Limb (tissue), 2 donors: ENCODE results near the gene BCL2.

Experiments
- DNase-seq, 2 donors: peaks; one replicate each; pipeline ENCODE4 v3.0.0-alpha.2; 2016; ENCODE audit errors: extremely low spot score in 2 of 2

Gene BCL2

DNA sequence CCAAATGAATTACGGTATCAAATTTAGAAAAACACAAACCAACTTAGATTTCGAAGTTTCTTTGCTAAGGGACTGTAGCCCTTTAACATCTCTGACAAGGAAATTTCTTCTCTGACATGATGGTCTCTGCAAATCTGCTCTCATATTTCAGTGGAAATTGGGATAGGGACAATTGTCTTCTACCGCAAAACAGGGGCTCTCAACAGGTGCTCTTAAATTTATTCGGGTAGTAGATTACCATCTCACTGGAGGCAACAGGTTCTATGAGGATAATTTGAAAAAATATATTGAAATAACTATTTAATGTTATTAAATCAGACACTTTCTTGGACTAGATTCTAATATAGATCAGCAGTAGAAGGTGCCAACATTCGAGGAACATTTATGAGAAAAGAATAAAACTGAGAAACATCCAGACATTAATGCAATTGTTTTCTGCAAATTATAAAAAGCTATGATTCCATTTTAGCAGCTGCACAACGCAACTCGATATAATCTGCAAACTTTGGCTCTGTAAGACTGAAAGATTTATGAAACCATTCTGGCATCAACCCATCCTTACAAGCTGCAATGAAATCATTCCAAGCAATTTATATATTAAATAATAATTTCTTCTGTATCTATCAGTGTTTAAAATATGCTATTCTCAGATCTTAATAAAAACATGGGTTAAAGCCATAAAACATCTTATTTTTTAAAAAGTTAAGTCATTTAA is 10.0 kb upstream of the BCL2 start:
- no peak for DNase-seq

DNA sequence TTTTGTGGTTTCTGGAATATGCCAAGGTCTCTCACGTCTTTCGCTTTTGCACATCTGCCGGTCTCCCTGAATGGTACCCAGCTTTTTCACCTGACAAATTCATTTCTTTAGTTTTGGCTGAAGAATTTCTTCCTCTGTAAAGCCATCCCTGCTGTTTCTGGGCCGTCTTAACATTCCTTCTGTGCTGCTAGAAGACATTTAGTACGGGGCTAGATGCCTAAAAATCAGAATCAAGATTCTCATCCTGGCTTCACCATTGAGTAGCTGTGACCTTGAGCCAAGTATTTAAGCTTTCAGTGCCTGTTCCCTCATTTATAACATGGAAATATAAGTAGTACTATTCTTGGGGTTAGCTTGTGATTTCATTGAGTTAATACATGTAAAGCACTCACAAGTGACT is 6.4 kb upstream of the BCL2 start:
- DNase-seq = no peak

DNA sequence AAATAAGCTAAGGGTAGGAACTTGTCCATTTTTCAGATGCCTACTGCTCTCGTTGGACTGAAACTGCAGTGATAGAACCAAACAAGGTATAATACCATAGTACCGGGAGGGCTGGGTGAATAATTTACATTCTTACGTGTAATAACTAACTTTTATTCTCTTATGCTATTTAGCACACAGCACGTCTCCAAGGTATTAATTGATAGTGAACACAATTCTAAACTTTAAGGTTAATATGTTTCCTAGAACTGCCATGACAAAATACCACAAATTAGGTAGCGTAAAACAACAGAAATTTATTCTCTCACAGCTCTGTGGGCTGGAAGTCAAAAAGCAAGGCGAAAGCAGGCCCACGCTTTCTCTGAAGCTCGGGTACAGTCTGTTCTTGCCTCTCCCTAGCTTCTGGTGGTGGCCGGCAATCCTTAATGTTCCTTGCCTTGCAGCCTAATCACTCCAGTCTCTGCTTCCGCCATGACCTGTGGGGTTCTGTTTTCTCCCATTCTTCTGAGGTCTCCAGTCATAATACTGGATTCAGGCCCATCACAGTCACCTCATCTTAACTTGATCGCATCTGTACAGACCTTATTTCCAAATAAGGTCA is 5.6 kb upstream of the BCL2 start:
- DNase-seq = no peak

DNA sequence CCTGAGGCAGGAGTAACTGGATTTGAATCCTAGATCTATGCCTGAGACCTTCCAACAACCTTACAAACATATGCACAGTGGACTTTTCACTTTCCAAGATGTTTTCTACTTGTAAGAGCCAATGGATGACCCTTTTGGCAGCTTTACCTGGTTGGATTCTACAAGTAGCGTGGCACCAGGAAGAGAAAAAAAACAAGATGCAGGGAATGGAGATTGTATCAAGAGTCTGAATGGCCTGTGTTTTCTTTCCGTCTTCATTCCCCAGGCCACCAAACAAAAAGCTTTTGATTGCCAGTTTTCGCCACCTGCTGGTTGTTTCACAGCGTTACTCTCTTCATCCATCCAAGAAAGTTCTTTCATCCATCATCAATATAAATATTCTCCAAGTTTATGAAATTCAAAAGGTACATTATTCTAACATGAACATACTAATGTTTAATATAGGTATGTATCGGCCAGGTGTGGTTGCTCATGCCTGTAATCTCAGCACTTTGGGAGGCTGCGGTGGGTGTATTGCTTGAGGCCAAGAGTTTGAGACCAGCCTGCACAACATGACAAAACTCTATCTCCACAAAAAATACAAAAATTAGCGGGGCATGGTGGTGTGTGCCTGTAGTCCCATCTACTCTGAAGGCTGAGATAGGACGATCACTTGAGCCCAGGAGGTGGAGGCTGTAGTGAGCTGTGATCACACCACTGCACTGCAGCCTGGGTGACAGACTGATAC is 3.5 kb upstream of the BCL2 start:
- DNase-seq = peak; percentile 72 to 86

DNA sequence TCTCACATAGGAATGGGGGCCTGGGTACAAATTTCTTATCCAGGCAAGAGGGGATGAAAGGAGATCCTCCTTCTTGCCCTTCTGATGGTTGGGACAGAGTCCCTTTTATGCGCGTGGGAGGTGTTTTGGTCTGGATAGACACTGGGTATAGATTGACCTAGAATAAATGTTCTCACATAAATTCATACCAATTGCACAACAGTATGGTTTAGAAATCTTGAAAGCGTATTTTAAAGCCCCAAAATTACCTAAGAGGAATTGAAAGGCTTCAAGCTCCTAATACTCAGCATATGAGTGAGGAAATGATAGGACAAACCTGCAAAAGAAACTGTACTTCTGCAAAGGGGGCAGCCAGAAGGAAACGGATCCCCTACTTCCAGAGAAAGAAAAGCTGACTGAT is 2.6 kb upstream of the BCL2 start:
- DNase-seq = no peak

DNA sequence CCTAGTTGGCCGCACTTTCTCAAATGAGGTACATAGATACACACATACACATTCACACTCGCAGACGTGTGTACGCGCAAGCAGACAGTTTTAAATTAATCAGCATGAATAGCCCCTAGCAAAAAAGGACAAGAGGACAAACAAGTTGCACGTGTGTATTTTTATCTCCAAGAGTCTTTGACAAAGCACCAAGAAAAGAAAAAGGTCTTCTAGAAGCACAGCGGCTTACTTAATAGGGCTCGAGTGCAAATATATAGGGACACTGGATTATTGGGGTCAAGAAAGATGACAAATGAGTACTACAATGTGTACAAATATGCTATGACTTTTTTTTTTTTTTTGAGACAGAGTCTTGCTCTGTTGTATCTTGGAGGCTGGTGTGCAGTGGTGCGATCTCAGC is 1.7 kb upstream of the BCL2 start:
- DNase-seq = no peak

DNA sequence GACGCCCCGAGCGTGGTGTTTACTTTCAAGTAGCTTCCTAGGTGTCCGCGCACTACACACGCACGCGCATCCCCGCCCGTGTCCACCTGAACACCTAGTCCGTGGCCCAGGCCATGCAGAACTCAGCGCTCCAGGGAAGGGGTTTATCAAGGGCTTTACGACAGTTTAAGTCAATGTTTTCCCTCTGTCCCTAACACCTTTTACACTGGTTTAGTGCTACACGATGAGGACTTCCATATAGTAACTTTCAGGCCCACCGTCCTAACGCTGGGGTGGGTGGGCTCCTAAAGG is 1.4 kb upstream of the BCL2 start:
- no peak for DNase-seq

DNA sequence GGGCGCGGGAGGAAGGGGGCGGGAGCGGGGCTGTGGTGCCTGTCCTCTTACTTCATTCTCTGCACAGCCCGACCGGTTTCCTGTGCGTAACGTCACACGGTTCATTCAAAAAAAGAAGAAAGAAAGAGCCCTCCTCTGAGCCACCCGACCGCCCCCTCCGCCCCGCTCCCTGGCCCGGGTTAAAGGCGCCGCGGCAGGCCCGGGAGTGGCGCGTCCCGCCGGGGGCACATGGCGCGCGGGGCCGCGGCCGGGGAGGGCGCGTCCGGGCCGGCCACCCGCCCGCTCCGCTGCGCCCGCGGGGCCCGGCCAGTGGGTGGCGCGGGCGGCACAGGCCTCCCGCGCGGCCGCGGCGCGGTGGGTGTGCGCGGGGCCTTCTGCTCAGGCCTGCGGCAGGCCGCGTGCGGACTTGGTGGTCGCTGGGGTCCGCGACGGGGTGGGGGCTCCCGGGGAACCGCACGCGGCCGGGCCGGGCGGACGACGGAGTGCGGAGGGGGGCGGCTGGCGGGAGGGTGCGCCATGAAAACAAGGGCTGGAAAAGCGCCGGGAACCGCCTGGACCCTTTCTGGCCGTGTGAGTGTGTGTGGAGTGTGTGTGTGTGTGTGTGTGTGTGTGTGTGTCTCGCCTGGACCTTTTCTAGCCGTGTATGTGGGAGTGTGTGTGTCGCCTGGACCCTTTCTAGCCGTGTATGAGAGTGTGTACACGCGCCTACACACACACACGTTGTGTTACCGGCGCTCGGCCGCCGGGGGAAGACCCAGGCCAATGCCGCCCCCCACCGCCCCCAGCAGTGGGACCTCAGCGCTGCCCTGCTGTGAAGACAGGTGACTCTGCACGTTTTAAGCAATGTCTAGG is 780 bp upstream of the BCL2 start:
- DNase-seq = peak; percentile 82 to 89

DNA sequence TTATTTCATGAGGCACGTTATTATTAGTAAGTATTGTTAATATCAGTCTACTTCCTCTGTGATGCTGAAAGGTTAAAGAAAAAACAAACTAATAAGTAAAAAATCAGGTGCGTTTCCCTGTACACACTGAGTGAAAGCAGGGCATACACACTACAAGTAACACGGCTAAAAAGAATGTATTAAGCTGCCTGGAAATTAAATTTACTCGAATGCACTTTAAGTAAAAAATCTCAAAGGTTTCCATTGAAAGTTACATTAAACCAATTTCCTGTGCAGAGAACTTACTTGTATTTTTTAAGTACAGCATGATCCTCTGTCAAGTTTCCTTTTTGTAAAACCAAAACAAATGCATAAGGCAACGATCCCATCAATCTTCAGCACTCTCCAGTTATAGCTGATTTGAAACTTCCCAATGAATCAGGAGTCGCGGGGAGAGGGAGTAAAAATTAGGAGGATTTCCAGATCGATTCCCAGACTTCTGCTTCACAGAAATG is 633 bp downstream of the BCL2 start:
- no peak for DNase-seq

DNA sequence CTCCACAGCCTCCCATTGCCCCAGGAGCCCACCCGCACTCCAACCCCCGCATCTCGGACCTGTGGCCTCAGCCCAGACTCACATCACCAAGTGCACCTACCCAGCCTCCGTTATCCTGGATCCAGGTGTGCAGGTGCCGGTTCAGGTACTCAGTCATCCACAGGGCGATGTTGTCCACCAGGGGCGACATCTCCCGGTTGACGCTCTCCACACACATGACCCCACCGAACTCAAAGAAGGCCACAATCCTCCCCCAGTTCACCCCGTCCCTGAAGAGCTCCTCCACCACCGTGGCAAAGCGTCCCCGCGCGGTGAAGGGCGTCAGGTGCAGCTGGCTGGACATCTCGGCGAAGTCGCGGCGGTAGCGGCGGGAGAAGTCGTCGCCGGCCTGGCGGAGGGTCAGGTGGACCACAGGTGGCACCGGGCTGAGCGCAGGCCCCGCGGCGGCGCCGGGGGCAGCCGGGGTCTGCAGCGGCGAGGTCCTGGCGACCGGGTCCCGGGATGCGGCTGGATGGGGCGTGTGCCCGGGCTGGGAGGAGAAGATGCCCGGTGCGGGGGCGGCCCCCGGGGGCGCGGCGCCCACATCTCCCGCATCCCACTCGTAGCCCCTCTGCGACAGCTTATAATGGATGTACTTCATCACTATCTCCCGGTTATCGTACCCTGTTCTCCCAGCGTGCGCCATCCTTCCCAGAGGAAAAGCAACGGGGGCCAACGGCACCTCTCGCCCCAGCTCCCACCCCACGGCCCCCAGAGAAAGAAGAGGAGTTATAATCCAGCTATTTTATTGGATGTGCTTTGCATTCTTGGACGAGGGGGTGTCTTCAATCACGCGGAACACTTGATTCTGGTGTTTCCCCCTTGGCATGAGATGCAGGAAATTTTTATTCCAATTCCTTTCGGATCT is 1.3 kb downstream of the BCL2 start:
- DNase-seq = peak in 1 of 2 donors; percentile 68

DNA sequence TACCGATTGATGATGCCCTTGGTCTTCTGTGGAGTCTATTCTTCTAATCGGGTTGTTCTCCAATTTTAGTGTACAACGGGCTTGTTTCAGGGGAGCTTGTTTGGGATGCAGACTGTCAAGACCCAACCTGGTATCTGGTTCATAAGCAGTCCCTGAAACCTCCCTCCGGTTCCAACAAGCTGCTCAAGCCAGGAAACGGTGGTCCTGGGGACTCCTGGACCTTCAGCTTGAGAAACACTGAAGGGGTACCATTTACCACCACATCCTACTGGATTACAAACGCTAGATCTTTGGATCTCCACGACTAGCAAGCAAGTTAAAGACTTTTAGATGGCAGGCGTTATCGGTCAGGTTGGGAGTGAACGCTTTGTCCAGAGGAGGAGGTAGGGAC is 2.0 kb downstream of the BCL2 start:
- DNase-seq = no peak

DNA sequence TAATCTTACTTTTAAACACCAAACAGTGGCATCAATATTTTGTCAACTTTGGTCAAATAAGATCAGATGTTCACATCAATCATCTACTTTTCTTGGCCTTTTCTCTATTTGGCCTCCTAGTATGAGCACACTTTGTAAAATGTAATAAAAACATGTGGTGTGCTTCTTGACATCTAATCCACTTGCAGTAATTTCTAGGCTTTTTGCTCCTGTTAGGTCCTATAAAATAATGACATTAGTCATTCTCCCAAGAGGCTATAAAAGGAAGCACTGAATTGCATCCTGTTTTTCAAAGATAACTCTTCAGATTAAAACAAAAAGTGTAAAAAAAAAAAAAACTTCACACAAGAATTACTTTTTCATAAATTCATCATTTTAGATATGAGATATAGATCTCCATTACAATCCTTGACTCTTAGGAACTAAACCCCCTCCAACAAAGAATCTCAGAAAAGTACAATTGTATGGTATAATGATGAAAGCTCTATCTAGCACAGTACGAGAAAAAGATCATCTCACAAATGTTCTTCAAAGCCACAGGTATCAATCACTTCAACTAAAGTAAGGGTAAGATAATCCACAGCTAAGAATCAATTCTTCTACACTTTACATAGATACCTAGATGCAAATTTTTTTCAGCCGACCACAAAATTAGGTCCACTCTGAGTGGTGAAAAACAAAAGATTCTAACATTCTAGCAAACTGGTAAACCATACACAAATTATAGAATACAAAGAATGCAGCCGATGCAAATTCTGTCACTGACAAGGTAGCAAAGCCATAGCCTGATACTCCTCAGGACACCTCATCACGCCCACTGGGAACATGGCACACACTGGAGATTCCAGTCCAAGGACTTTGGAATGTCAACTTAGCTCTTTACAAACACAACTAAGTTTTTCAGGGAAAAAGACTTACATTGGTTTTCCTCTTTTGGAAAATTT is 2.7 kb downstream of the BCL2 start:
- DNase-seq = no peak

DNA sequence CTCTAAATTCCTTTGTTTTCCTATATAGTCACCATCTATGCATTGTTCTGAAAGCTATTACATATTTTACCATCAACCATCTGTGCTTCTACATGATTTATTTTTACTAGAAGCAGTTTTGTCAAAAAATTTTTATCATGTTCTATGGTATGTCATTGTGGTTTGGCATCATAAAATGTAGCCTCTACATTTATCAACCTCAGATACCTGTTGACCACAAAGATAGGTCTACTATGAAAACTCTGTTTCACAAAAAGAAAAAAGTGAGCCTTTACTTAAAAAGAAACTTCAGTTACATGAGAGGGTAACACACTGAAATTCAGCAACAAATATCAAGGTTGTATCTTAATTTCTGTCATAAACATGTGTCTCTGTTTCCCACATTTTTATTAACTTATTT is 3.7 kb downstream of the BCL2 start:
- DNase-seq = no peak

DNA sequence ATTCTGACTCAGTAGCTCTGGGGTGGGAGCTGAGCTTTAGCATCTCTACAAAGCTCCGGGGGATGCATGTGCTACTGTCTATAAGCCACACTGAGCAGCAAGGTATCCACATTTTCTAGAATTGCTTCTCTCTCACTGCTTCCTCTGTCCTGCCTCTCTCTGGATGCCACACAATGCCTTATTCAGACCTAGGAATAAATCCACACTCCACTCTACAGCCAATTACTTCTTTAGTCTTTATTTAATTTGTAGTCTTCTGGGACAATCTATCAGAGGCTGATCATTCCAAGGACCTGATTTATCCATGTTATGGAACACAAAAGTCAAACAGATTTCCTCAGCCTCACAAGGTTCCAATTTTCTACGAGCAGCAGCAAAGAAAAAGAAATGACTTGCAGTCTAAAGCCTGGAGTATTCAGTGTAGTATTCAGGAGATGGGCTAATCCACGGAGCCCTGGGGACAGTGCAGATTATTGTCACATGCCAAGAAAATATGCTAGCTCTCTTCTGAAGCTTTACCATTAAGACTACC is 4.4 kb downstream of the BCL2 start:
- DNase-seq = no peak

DNA sequence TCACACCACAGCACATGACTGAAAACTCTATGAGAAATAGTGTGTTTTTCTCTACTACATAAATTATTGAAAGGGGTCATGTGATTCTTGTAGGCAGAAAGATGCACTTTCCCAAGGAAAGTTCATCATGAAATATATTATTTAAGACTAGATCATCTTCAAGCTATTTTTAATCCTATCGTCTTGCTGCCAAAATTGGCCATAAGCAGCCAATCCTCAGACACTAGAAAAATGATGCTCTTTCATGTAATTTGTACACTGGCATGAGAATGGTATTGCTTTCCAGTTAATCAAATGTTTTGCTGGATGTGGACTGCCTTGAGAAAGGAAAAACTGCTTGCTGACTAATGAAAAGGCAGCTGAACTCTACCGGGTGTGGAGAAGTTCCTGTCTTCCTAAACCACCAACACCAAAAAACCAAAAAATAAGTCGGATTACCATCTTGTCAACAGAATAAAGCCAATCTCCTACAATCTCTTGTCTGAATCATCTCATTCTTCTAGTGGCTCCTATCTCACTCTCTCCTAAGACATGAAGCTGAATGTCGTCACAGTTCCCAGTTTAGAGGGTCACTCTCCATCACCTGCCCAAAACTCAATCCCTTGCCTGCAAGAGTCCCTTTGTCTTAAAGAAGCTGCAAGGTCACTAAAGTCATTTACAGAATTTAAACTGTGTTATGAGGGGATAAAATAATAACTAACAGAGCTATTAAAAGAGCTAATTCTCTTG is 5.3 kb downstream of the BCL2 start:
- DNase-seq = no peak

DNA sequence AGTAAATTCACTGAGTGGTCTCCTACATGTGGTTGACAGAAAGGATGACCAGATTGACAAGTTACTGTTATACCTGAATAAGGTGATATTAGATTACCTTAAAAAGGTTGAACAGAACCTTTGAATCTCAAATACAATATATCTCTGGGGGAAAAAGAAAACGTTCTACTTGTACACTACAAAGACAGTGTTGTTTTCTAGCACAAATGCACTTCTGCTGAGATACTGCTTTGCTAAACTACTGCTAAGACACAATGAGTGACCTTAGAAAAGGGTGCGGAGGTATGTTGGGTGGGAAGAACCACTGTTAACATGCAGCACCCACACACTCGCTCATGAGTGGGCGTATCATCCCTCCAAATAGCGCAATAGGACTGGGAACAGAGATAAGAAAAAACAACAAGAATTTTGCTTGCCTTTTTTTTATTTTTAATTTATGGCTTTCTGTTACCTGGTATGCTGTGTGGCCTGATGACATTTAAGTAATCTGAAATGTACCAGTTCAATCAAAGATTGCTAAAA is 6.1 kb downstream of the BCL2 start:
- no peak for DNase-seq

DNA sequence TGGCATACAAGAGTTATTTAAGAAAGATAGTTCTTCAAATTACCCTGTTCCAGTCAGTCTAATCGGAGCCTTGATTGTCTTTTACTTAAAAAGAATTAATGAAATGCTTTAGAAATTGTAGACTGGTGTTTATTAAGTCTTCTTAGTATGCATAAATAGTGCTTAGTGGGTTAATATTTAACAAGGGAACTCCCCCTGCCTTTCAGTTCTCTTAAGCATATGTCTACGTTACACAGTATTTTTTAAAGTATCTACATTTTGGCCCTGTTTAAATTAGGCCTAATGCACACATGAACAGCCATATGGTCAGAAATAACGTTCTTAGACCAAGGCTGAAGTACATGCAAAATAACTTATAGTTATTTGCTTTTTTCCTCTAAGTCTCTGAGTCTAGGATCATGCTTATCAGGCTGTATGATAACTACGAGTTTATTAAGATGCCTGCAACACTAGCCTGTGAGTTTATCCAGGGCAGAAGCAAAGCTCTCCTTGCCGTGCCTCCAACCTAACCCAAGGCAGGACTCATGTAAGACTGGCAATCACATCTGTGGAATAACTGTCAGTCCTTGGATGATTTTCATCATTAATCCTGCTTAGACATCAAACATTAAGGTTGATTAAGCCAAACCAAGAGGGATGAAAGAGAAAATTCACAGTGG is 6.7 kb downstream of the BCL2 start:
- no peak for DNase-seq

DNA sequence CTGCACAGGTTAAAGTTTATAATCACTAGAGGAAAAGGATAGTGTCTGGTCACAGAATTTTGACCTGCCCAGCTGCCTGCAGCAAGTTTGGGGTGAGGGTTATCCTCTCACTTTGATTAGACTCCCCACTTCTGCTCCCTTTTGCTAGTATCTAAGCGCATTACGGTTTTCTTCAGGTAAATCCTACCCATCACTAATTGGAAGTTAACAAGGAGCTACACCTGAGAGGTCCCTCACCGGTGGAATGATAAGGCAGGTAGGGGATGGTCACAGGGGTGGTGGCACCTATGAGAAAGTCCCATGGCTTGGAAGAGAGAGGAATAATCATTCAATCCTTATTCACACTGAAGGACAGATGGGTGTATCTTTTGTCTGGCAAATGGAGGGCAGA is 7.6 kb downstream of the BCL2 start:
- DNase-seq = no peak
